HG03571 (cell line): ENCODE results near the gene PRCP.

Experiments used
- ATAC-seq: cut with Tn5 transposase; IDR thresholded peaks from one replicate; pipeline ENCODE4 v1.9.1; 2021; ENCODE audit not compliant: unreplicated experiment

PRCP gene

GRCh38 chr11:82832983-82833382, 67.2 kb downstream of the PRCP start:
- no peak for ATAC-seq

DNA sequence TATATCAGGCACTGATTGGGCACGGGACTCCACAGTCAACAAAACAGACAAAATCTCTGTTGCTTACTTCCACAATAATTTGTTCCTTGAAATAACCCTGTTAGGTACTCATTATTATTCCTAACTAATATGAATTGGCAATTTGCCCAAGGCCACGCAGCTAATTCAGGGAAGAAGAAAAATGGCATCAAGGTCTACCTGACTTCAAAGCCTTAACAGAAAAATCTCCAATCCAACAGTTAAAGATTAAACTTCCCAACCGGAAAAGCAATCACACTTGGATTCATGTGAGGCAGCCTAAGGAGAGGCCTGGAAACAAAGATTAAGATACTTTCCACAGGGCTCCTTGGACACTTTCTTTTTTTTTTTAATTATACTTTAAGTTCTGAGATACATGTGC, 68.9 kb downstream of the PRCP start:
- no peak for ATAC-seq

DNA sequence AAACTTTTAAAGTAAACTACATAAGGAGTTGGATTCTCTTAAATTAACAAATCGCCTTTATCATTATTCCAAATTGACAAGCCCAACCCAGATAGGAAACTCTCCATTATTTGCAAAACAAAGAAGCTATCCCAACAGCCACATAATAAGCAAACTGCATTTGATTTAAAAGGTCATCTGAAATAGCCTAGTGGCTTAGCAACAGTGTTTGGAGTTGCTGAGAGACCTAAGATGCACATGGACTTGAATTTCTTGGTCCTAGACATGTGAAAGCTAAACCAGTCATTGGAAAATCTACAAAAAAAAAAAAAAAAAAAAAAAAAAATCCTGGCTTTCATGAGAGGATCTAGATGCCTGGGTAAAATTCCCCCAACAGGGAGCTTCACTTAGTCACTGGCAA, 69.5 kb downstream of the PRCP start:
- ATAC-seq = no peak

DNA sequence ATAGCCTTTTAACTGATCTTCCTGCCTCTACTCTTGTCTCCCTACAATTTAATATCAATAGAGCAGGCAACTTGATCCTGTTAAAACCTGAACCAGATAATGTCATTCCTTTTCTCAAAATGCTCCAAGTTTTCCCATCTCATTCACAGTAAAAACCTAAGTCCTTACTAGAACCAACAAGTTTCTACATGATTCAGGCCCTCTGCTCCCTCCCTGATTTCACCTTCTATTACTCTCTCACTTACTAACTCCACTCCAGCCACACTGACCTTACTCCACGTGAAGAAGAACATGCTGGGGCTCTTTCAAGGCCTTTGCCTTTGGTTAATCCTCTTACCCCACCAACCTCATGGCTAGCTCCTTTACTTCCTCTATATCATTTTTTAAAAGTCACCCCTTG, 71.1 kb downstream of the PRCP start:
- no peak for ATAC-seq

- no peak for ATAC-seq
Observed at GRCh38 chr11:82828472-82828871, 71.8 kb downstream of the PRCP start.

DNA sequence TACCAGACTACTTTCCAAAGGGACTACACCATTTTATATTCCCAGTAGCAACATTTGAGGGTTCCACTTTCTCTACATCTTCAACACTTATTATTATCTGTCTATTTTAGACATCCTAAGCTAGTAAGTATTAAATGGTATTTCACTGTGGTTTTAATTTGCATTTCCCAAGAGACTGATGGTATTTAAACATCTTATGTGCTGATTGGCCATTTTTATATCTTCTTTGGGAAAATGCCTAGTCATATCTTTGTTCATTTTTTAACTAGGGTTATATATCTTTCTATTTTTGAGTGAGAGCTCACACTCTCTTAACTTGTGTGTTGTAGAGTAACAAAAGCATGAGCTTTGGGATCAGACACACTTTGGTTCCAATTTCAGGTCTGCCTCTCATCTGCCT, 73.7 kb downstream of the PRCP start:
- ATAC-seq = no peak

- ATAC-seq = no peak
Observed at GRCh38 chr11:82823647-82824619, 76.3 kb downstream of the PRCP start.

- ATAC-seq = no peak
Observed at GRCh38 chr11:82818409-82819043, 81.7 kb downstream of the PRCP start.

GRCh38 chr11:82815406-82815805, 84.8 kb downstream of the PRCP start:
- ATAC-seq = no peak

- ATAC-seq = no peak
Observed at GRCh38 chr11:82814379-82814778, 85.9 kb downstream of the PRCP start.

DNA sequence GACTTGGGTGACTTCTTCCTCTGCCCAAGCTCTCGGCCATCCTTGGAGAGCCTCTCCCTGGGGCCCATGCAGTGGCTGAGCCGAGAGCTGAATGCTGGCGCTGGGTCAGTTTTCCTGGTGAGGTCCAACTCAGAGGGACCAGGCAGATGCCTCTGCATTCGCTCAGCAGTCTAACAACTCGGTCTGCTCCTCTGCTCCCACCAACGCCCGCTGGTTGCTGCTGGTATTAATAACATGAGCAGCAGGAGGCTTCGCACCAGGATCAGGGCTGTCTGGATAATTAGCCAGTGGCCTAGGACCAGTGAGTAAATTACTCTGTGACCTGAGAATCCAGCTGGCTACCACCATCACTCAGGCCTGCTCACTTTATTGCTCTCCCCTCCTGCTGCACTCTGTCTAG, 88.9 kb downstream of the PRCP start:
- ATAC-seq = no peak

DNA sequence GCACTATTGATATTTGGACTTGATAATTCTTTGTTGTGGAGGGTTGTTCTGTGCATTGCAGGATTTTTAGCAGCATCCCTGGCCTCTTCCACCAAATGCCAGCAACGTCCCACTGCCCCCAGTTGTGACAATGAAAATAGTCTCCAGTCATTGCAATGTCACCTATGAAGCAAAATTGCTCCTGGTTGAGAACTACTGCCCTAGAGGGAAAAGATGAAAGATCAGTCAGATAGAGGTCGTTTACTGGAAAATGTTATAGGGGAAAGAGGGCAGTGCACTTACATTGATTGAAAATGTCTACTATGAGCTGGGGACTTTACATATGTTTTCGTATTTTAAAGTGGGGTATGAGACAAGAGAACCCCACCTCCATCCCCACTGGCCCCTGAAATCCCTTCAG, 89.5 kb downstream of the PRCP start:
- ATAC-seq = no peak

DNA sequence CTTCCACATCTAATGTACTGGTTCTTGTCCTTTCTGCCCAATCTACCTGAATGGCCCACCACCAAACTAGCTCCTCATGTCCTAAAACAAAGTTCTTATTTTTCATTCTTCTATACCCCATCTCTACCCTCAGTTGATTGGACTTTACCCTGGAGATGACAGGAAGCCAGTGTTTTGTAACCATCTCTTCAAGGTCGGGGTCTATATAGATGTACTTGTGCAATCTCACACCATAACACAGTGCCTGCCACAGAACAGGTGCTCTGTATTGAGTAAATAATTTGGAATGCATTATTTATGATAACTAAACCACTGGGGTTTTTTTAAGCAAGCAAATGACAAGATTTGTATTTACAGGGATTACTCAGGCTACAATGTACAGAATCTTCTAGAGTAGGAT, 89.9 kb downstream of the PRCP start:
- no peak for ATAC-seq

- no peak for ATAC-seq
Observed at GRCh38 chr11:82807646-82808045, 92.6 kb downstream of the PRCP start.

DNA sequence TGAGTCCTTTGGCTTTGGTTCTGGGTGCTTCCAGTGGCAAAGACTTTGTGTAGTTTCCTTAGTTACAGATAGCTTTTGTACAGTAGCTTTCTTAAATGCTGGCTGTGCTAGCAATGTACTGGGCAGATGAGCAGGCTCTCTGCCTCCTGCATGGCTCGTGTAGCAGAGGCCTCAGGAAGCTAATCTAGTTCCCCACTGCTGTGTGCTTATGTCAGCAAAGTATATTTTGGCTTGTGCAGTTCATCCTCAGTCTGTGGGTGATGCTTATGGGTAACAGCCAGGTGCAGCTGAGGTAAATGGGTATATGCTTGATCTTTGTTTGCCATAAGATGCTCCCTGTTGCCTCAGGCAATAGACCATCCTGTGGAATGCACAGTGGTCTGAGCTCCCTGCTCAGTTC, 97.5 kb downstream of the PRCP start:
- no peak for ATAC-seq

DNA sequence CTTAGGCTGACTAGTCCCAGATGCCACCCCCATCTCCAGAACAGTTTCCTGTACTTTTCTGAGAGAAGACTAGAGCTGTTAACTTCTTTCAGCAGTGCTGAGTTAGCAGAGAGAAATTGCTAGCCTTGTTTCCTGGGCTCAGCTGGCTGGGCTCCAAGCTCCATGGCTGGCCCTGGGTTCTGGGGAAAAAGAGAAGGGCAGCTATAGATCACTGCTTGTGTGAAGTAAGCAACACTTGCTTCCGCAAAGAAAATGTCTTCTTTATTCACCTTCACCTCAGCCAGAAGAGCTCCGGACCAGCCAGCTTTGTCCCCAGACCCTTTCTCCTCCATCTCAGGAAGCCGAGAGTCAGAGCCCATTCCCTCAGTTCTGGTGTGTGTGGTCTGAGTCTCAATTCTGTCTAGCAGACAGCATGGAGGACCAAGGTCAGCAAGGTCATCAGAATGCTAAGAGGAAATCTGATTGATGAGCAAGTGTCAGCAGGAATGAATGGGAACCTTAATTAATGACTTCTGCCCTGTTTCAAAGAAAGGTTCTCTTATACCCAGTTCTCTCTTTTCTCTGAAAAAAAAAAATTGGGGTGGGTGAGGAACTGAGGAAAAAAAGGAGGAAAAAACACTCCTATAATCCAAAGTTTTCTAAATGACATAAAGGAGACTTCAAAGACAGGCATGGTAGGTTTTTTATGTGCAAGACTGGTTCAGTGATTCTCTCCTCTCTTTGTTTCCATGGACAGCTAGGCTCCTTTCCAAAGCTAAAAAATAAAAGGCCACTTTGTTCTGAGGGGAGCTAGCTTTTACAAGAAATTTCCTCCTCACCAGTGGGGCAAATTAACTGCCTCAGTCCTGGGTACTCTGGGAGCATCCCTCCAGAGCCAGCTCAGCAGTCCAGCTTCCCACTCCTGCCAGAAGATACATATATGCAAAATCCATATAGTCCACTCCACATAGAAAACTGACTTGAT, 103.0 kb downstream of the PRCP start:
- no peak for ATAC-seq

- ATAC-seq = no peak
Observed at GRCh38 chr11:82794490-82794889, 105.7 kb downstream of the PRCP start.

DNA sequence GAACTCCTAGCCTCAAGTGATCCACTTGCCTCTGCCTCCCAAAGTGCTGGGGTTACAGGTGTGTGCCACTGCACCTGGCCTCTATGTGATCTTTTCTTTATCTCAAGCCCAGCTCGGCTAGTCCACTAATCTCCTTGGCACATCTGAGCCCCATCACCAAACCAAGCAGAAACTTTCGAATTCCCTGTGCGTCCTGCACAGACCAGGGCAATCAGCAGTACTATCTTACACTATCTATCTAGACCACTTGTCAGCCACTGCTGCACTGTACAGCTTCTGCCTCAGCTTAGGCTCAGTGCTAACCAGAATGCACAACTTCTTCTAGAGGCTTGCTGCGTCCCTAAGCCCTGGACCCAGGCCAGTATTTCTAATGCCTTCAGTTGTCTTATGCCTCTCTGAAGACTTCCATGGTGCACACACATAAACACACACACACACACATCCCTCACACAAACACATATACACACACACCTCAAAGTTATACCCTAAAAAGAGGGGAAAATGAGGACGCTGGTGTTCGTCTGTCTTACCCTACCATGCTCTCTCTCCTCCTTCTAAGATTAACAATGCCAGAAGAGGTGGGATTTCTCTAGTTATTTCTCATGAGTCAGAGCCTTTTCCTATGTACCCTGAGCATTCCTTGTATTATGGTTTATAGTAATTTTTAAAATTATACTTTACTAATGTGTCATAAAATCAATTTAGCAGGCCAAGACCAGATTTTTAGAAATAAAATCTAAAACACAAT, 107.2 kb downstream of the PRCP start:
- no peak for ATAC-seq

GRCh38 chr11:82792319-82792718, 107.9 kb downstream of the PRCP start:
- ATAC-seq = no peak

- ATAC-seq = no peak
Observed at GRCh38 chr11:82791779-82792178, 108.5 kb downstream of the PRCP start.
